Measurements from ENCODE around the gene OPHN1. TPM values are rescaled to one million over a fixed set of nuclear protein-coding genes. Genes with fewer than 3 reads are reported as not detected.

Gene OPHN1
- polyA plus RNA-seq, 3 donors = 0.20 to 0.82 (median 0.73) TPM

DNA sequence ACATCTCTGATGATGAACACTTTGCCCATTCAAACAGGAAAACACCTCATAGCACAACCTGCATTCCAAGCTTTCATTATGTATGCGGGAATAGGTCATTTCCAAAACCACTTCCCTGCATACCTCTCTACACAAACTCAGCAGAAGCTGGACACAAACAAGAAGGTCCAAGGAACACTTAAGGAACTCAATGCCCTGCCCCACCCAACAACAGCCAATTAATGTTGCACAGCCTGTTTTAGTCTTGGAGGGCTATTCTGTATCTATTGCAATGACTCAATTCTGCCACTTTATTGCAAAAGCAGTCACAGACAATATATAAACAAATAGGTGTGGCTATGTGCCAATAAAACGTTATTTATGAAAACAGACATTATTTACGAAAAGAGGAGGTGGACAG is 16.7 kb downstream of the OPHN1 start:
- 80% methylated on average over 1 of the region's 3 CpGs for WGBS (ENCODE audit: insufficient coverage)
- H3K27me3 Mint-ChIP-seq (ENCODE audit: low read depth in 3 of 3) = no peaks in the 10 kb centered on the region
- TF ChIP-seq, protein P1, sequence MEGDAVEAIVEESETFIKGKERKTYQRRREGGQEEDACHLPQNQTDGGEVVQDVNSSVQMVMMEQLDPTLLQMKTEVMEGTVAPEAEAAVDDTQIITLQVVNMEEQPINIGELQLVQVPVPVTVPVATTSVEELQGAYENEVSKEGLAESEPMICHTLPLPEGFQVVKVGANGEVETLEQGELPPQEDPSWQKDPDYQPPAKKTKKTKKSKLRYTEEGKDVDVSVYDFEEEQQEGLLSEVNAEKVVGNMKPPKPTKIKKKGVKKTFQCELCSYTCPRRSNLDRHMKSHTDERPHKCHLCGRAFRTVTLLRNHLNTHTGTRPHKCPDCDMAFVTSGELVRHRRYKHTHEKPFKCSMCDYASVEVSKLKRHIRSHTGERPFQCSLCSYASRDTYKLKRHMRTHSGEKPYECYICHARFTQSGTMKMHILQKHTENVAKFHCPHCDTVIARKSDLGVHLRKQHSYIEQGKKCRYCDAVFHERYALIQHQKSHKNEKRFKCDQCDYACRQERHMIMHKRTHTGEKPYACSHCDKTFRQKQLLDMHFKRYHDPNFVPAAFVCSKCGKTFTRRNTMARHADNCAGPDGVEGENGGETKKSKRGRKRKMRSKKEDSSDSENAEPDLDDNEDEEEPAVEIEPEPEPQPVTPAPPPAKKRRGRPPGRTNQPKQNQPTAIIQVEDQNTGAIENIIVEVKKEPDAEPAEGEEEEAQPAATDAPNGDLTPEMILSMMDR (IDR thresholded peaks at IDR 0.05) = no peak
- no peak overlapping the region for H3K9ac ChIP-seq (ENCODE audit: insufficient read depth, low read length, poor library complexity, severe bottlenecking)
- H3K27ac Mint-ChIP-seq = no peak overlapping the region
- H3K4me1 ChIP-seq (ENCODE audit: control insufficient read depth in 1 of 2, insufficient read depth in 2 of 2, low read length in 2 of 2) = peaks cover 42 to 53% of the 10 kb centered on the region in 2 donors
- H3K79me2 ChIP-seq (ENCODE audit: insufficient read depth, low read length) = no peaks in the 10 kb centered on the region
- no peak for DNase-seq
- H3K9me3 ChIP-seq (replicated peaks in 1 of 2; ENCODE audit: control insufficient read depth in 1 of 2, insufficient read depth in 1 of 2, low read length in 2 of 2) = no peaks in the 10 kb centered on the region
- H3K4me3 ChIP-seq (replicated peaks in 1 of 3; ENCODE audit: low read depth in 2 of 3, low read length in 3 of 3) = no peak overlapping the region
- H3K27ac ChIP-seq (ENCODE audit: low read depth in 1 of 2, low read length in 2 of 2) = no peak overlapping the region
- H2AFZ ChIP-seq (ENCODE audit: insufficient read depth, low read depth, low read length, poor library complexity, severe bottlenecking) = no peak overlapping the region
- intact Hi-C loops (cut with micrococcal nuclease) = no loop called here
- peaks cover 52% of the 10 kb centered on the region for H3K4me1 Mint-ChIP-seq
- H3K27me3 ChIP-seq (ENCODE audit: control insufficient read depth in 2 of 2, insufficient read depth in 2 of 2, low read length in 2 of 2) = no peaks in the 10 kb centered on the region
- peaks cover 0 to 2% (median 0%) of the 10 kb centered on the region in 7 donors for H3K9me3 Mint-ChIP-seq
- H4K20me1 ChIP-seq (ENCODE audit: insufficient read depth, low read length) = no peaks in the 10 kb centered on the region
- H3K36me3 ChIP-seq (replicated peaks in 1 of 2; ENCODE audit: control insufficient read depth in 1 of 2, insufficient read depth in 2 of 2, low read length in 2 of 2) = no peaks in the 10 kb centered on the region
- H3K36me3 Mint-ChIP-seq = no peaks in the 10 kb centered on the region
- no peak overlapping the region for H3K4me3 Mint-ChIP-seq
- no peak overlapping the region for H3K4me2 ChIP-seq (replicated peaks; ENCODE audit: extremely low read depth, low read length, poor library complexity, severe bottlenecking)

DNA sequence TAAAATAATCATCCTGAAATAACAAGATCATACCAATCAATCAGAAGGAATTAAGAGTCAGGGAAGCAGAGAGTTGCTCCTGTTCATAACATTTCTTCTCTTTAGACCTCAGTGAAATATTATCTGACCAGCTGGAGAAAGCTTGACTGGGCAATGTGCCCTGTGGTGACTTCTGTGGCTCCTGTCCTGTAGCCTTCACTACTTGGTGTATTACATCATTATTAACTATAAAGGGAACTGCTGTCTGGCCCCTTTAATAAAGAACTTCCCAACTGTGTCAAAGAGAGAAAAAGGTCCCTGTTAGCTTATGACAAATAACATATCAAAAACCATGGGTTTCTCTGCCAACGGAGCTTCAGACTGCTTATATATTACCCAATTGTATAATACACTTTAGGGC is 18.0 kb downstream of the OPHN1 start:
- peaks cover 0 to 2% (median 0%) of the 10 kb centered on the region in 7 donors for H3K9me3 Mint-ChIP-seq
- peaks cover 43% of the 10 kb centered on the region for H3K4me1 Mint-ChIP-seq
- Histone ChIP-seq H3K79me2 (ENCODE audit: insufficient read depth, low read length) (no peaks in the 10 kb centered on the region), H3K4me3 (replicated peaks in 1 of 3; ENCODE audit: low read depth in 2 of 3, low read length in 3 of 3) (peak overlapping the region in 1 of 3 experiments; percentile 2), H3K36me3 (replicated peaks in 1 of 2; ENCODE audit: control insufficient read depth in 1 of 2, insufficient read depth in 2 of 2, low read length in 2 of 2) (no peaks in the 10 kb centered on the region), H3K27ac (ENCODE audit: low read depth in 1 of 2, low read length in 2 of 2) (peak overlapping the region in 1 of 2 donors; percentile 3), H3K9ac (ENCODE audit: insufficient read depth, low read length, poor library complexity, severe bottlenecking) (no peak overlapping the region), H3K27me3 (ENCODE audit: control insufficient read depth in 2 of 2, insufficient read depth in 2 of 2, low read length in 2 of 2) (no peaks in the 10 kb centered on the region), H4K20me1 (ENCODE audit: insufficient read depth, low read length) (no peaks in the 10 kb centered on the region), H3K4me2 (replicated peaks; ENCODE audit: extremely low read depth, low read length, poor library complexity, severe bottlenecking) (peak overlapping the region; percentile 12), H3K9me3 (replicated peaks in 1 of 2; ENCODE audit: control insufficient read depth in 1 of 2, insufficient read depth in 1 of 2, low read length in 2 of 2) (no peaks in the 10 kb centered on the region), H3K4me1 (ENCODE audit: control insufficient read depth in 1 of 2, insufficient read depth in 2 of 2, low read length in 2 of 2) (peaks cover 42% of the 10 kb centered on the region in 2 donors), H2AFZ (ENCODE audit: insufficient read depth, low read depth, low read length, poor library complexity, severe bottlenecking) (no peak overlapping the region)
- TF ChIP-seq, protein P1 (IDR thresholded peaks at IDR 0.05) = no peak
- H3K36me3 Mint-ChIP-seq = no peaks in the 10 kb centered on the region
- peak; percentile 16 to 50 (median 41) for DNase-seq
- H3K27ac Mint-ChIP-seq = peak overlapping the region in 2 of 7 donors; percentile 21 to 46
- H3K4me3 Mint-ChIP-seq = no peak overlapping the region
- H3K27me3 Mint-ChIP-seq (ENCODE audit: low read depth in 3 of 3) = no peaks in the 10 kb centered on the region
- no CpG with 5 or more reads among the region's 1 CpG for WGBS (ENCODE audit: insufficient coverage)
- intact Hi-C loops (cut with micrococcal nuclease) = no loop called here

All from CD14-positive monocyte (primary cell).